HCT116 (cell line): Measurements from ENCODE around the gene SLC30A3. TPM values are rescaled to one million over a fixed set of nuclear protein-coding genes. Genes with fewer than 3 reads are reported as not detected.

ENCODE experiments used
- ATAC-seq: fragments of 200-7000 bp; cut with Tn5 transposase; 2 replicates; pipeline ENCODE4 v1.9.1; 2020; ENCODE audit warnings: mild to moderate bottlenecking, moderate library complexity
- BruUV-seq: library from RNA; stranded (reverse); fragments of 400-500 nt; replicated peaks from 2 replicates; lab custom pipeline; 2021; lab: Mats Ljungman, UMichigan
- CTCF ChIA-PET: fragments of 300-600 bp; sonication (Branson Sonifier 250); formaldehyde crosslinking; loops from one replicate; lab custom pipeline; 2021; ENCODE audit warnings: antibody characterized with exemption; lab: Charles Lee
- POLR2A ChIA-PET: fragments of 300-600, 350-600 bp; sonication (Branson Sonifier 250); formaldehyde crosslinking; loops from one replicate; lab custom pipeline; 2021; ENCODE audit warnings: antibody characterized with exemption; lab: Charles Lee
- RAD21 ChIA-PET, 2 experiments: fragments of 300-600 bp; sonication (Branson Sonifier 250); formaldehyde crosslinking; loops; one replicate each; lab custom pipeline; 2023; ENCODE audit warnings: low total read pairs in 2 of 2; ENCODE audit not compliant: uncharacterized antibody in 2 of 2, unreplicated experiment in 2 of 2, low non-redundant PET in 1 of 2; lab: Charles Lee
- DNase-seq: peaks from one replicate; pipeline ENCODE4 v3.0.0-alpha.2; 2010; ENCODE audit warnings: low read depth, low spot score
- H2AFZ ChIP-seq: fragments of 200-600 bp; shearing (Covaris generic), sonication (generic); 2 replicates; pipeline ENCODE4 v1.6.1; 2017; ENCODE audit warnings: low read depth, mixed run types, mixed read lengths, antibody characterized with exemption, low read length; ENCODE audit not compliant: poor library complexity, severe bottlenecking
- H3K27ac ChIP-seq: 2 replicates; pipeline ENCODE4 v1.5.1; 2012; ENCODE audit warnings: low read depth, low read length
- H3K27me3 ChIP-seq: fragments of 200-600 bp; sonication (generic); 2 replicates; pipeline ENCODE4 v1.6.1; 2016; ENCODE audit warnings: mixed run types, low read length, mixed read lengths; ENCODE audit not compliant: insufficient read depth
- H3K36me3 ChIP-seq, 2 experiments: fragments of 200-500 bp in 1 of 2; fragments of 200-600 bp in 1 of 2; sonication (Bioruptor generic) in 1 of 2; sonication (generic) in 1 of 2; 2 replicates each; pipeline versions ENCODE4 v1.5.1 to v1.6.1; 2014 to 2016; ENCODE audit warnings: low read length in 2 of 2, inconsistent platforms in 1 of 2, mixed read lengths in 1 of 2, mixed run types in 1 of 2; ENCODE audit not compliant: insufficient read depth in 2 of 2, control insufficient read depth in 1 of 2
- H3K4me1 ChIP-seq, 2 experiments: fragments of 200-600 bp in 1 of 2; sonication (generic) in 1 of 2; 2 replicates each; pipeline versions ENCODE4 v1.5.1 to v1.6.1; 2012 to 2017; ENCODE audit warnings: low read length in 2 of 2, inconsistent platforms in 1 of 2, mild to moderate bottlenecking in 1 of 2, mixed read lengths in 1 of 2, mixed run types in 1 of 2, moderate library complexity in 1 of 2; ENCODE audit not compliant: insufficient read depth in 2 of 2, control insufficient read depth in 1 of 2
- H3K4me2 ChIP-seq: fragments of 200-600 bp; sonication (generic); 2 replicates; pipeline ENCODE4 v1.6.1; 2017; ENCODE audit warnings: mixed run types, low read length, mixed read lengths
- H3K4me3 ChIP-seq, 2 experiments: fragments of 200-600 bp in 1 of 2; sonication (generic) in 1 of 2; replicated peaks in 1 of 2; 2 replicates each; pipeline ENCODE4 v1.5.1; 2011 to 2016; ENCODE audit warnings: low read length in 2 of 2, control low read depth in 1 of 2, low read depth in 1 of 2, mild to moderate bottlenecking in 1 of 2, mixed read lengths in 1 of 2, mixed run types in 1 of 2
- H3K79me2 ChIP-seq: fragments of 200-600 bp; sonication (generic); 2 replicates; pipeline ENCODE4 v1.6.1; 2017; ENCODE audit warnings: mild to moderate bottlenecking, mixed run types, low read length, moderate library complexity, mixed read lengths; ENCODE audit not compliant: insufficient read depth
- H3K9ac ChIP-seq: fragments of 200-600 bp; sonication (generic); 2 replicates; pipeline ENCODE4 v1.6.1; 2016; ENCODE audit warnings: low read length, mixed read lengths
- H3K9me2 ChIP-seq: fragments of 200-600 bp; sonication (generic), shearing (Covaris generic); 2 replicates; pipeline ENCODE4 v1.6.1; 2017; ENCODE audit warnings: mixed run types, mild to moderate bottlenecking, moderate library complexity; ENCODE audit not compliant: insufficient read depth
- H3K9me3 ChIP-seq, 2 experiments: fragments of 200-500 bp in 1 of 2; fragments of 200-600 bp in 1 of 2; sonication (Bioruptor generic) in 1 of 2; sonication (generic) in 1 of 2; 2 replicates each; pipeline ENCODE4 v1.6.1; 2014 to 2017; ENCODE audit warnings: low read length in 2 of 2, mixed read lengths in 2 of 2, inconsistent platforms in 1 of 2, low read depth in 1 of 2, mild to moderate bottlenecking in 1 of 2, mixed run types in 1 of 2, moderate library complexity in 1 of 2; ENCODE audit not compliant: control insufficient read depth in 1 of 2, insufficient read depth in 1 of 2
- H4K20me1 ChIP-seq: fragments of 200-600 bp; sonication (generic), shearing (Covaris generic); 2 replicates; pipeline ENCODE4 v1.6.1; 2017; ENCODE audit warnings: mixed run types, mild to moderate bottlenecking, moderate library complexity; ENCODE audit not compliant: insufficient read depth
- CBX3 ChIP-seq: IDR thresholded peaks from 2 replicates; pipeline ENCODE4 v1.6.1; 2012; ENCODE audit warnings: low read depth
- CEBPB ChIP-seq: IDR thresholded peaks from 2 replicates; pipeline ENCODE4 v1.6.1; 2012; ENCODE audit warnings: low read depth
- EGR1 ChIP-seq: IDR thresholded peaks from 2 replicates; pipeline ENCODE4 v1.6.1; 2012; ENCODE audit warnings: low read depth
- EZH2phosphoT487 ChIP-seq: fragments of 200-600 bp; IDR thresholded peaks from 2 replicates; pipeline ENCODE4 v1.6.1; 2018; ENCODE audit warnings: antibody characterized with exemption, borderline replicate concordance
- FOSL1 ChIP-seq: IDR thresholded peaks from 2 replicates; pipeline ENCODE4 v1.6.1; 2012; ENCODE audit warnings: low read depth
- RAD21 ChIP-seq: IDR thresholded peaks from 2 replicates; pipeline ENCODE4 v1.6.1; 2012; ENCODE audit warnings: low read depth, mild to moderate bottlenecking
- SP1 ChIP-seq: IDR thresholded peaks from 2 replicates; pipeline ENCODE4 v1.6.1; 2012; ENCODE audit warnings: low read depth
- SRF ChIP-seq: IDR thresholded peaks from 2 replicates; pipeline ENCODE4 v1.6.1; 2012; ENCODE audit warnings: low read depth
- YY1 ChIP-seq: IDR thresholded peaks from 2 replicates; pipeline ENCODE4 v1.6.1; 2011; ENCODE audit warnings: low read length, low read depth, moderate library complexity, mild to moderate bottlenecking; ENCODE audit not compliant: insufficient replicate concordance; ENCODE audit errors: extremely low read depth
- ZFX ChIP-seq: fragments of 450-650 bp; IDR thresholded peaks from 2 replicates; pipeline ENCODE4 v1.6.1; 2017
- ZNF274 ChIP-seq: fragments of 200-500 bp; sonication (Bioruptor generic); IDR thresholded peaks from 2 replicates; pipeline ENCODE4 v1.6.1; 2014; ENCODE audit warnings: mild to moderate bottlenecking, low read depth, low read length, inconsistent platforms
- intact Hi-C: fragments of 100-400 bp; cut with micrococcal nuclease; formaldehyde crosslinking; loops from 2 replicates; pipeline ENCODE4 v1.10.0; 2022
- total RNA-seq: library from RNA; stranded (reverse); gene quantifications from one replicate; pipeline ENCODE4 v1.2.1, GENCODE V29; 2021; ENCODE audit not compliant: unreplicated experiment
- TF ChIP-seq, protein P1 (sequence below), 3 experiments: fragments of 200-600 bp in 1 of 3; sonication (generic) in 1 of 3; IDR thresholded peaks in 2 of 3; conservative IDR thresholded peaks in 1 of 3; 2 replicates each; pipeline ENCODE4 v1.5.1; 2012 to 2017; ENCODE audit warnings: low read depth in 2 of 3, low read length in 2 of 3, antibody characterized with exemption in 1 of 3, borderline replicate concordance in 1 of 3, control low read depth in 1 of 3, mild to moderate bottlenecking in 1 of 3, mixed read lengths in 1 of 3, mixed run types in 1 of 3, moderate library complexity in 1 of 3; ENCODE audit not compliant: insufficient read depth in 1 of 3

The SLC30A3 gene
- total RNA-seq, 1 experiment from 2014 or later, result 20.5 TPM

DNA sequence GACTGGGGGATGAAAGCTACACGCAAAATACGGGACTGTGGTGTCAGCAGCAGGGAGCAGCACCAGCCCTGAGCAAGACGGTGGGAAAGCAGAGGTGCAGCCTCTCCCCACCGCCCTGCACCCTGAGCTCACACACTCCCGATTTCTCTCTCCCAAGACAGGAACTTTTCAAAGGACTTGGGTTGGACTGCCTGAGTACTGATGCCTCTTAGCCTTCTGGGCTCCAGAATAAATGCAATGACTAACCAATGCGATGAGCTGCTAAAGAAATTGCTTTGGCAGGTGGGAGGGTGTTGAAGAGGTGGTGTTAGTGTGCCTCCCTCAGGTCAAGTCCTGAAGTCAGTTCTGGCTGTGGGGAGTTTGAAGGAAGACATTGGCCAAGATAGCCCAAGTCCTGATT is 29.0 kb upstream of the SLC30A3 start:
- no peaks in the 10 kb centered on the region for H4K20me1 ChIP-seq
- ChIA-PET CTCF (interaction anchor here (0.9 to 3.9 kb wide), 10 partner anchors 11 to 446 kb away, joined by 3 to 50 read pairs (median 4); partner anchors contain the start of genes KHK, SLC30A3 and TRIM54), POLR2A (interaction anchor here (0.9 to 1.9 kb wide), 4 partner anchors 11 to 209 kb away, joined by 4 to 10 read pairs (median 6); partner anchors contain the start of gene SLC30A3), RAD21 (interaction anchor here in 1 of 2 experiments (1.3 kb wide), 1 partner anchor 330 kb away, joined by 3 read pairs; no protein-coding TSS in a partner anchor)
- H3K36me3 ChIP-seq, result no peaks in the 10 kb centered on the region
- no peaks in the 10 kb centered on the region for H3K27me3 ChIP-seq
- intact Hi-C loops, result no loop called here
- H2AFZ ChIP-seq, result no peak overlapping the region
- H3K79me2 ChIP-seq, result no peaks in the 10 kb centered on the region
- H3K9me2 ChIP-seq, result no peaks in the 10 kb centered on the region
- no peak overlapping the region for H3K27ac ChIP-seq
- peaks cover 21 to 23% of the 10 kb centered on the region in 2 experiments for H3K4me1 ChIP-seq
- no peak overlapping the region for H3K9ac ChIP-seq
- peak; percentile 67; the same call in 1 of the 2 replicates for ATAC-seq
- no TSS peak for BruUV-seq
- no peak for DNase-seq
- TF ChIP-seq RAD21 (peak; percentile 56), EGR1 (no peak)
- TF ChIP-seq, protein P1, sequence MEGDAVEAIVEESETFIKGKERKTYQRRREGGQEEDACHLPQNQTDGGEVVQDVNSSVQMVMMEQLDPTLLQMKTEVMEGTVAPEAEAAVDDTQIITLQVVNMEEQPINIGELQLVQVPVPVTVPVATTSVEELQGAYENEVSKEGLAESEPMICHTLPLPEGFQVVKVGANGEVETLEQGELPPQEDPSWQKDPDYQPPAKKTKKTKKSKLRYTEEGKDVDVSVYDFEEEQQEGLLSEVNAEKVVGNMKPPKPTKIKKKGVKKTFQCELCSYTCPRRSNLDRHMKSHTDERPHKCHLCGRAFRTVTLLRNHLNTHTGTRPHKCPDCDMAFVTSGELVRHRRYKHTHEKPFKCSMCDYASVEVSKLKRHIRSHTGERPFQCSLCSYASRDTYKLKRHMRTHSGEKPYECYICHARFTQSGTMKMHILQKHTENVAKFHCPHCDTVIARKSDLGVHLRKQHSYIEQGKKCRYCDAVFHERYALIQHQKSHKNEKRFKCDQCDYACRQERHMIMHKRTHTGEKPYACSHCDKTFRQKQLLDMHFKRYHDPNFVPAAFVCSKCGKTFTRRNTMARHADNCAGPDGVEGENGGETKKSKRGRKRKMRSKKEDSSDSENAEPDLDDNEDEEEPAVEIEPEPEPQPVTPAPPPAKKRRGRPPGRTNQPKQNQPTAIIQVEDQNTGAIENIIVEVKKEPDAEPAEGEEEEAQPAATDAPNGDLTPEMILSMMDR (IDR thresholded peaks at IDR 0.05 in 2 of 3, conservative IDR thresholded peaks at IDR 0.05 in 1 of 3; ENCODE audit: borderline replicate concordance in 1 of 3, insufficient read depth in 1 of 3, low read depth in 2 of 3, low read length in 2 of 3), result peak; percentile 17 to 37 (median 25); a peak in 4 of 6 replicates
- no peak overlapping the region for H3K4me2 ChIP-seq
- H3K9me3 ChIP-seq, result no peaks in the 10 kb centered on the region
- no peak overlapping the region for H3K4me3 ChIP-seq

DNA sequence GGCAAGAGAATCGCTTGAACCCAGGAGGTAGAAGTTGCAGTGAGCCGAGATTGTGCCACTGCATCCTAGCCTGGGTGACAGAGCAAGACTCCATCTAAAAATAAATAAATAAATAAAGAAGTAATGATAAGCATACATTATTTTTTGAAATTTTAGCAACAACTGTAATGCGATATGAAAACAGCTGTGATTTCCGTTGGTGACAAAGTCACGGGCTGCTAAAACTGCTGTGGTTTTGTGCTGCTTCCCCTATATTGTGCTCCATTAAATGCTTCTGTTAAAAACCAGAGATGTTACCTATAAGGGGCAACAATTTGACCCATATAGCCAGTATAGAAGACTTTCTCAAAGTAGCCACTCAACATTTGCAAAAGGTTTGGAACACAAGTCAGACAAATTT is 27.7 kb upstream of the SLC30A3 start:
- Histone ChIP-seq H3K9me2 (no peaks in the 10 kb centered on the region), H3K4me1 (peaks cover 21 to 23% of the 10 kb centered on the region in 2 experiments), H3K4me3 (no peak overlapping the region), H3K4me2 (no peak overlapping the region), H3K27ac (no peak overlapping the region), H3K9ac (no peak overlapping the region), H3K36me3 (no peaks in the 10 kb centered on the region), H3K79me2 (no peaks in the 10 kb centered on the region), H3K9me3 (no peaks in the 10 kb centered on the region), H3K27me3 (no peaks in the 10 kb centered on the region), H2AFZ (no peak overlapping the region), H4K20me1 (no peaks in the 10 kb centered on the region)
- CTCF ChIA-PET, result interaction anchor here (1.1 to 3.9 kb wide), 3 partner anchors 10 to 13 kb away, joined by 3 to 50 read pairs (median 39); partner anchors contain the start of gene TRIM54
- DNase-seq (no peak), ATAC-seq (no peak)
- intact Hi-C loops, result no loop called here
- POLR2A ChIA-PET, result no interaction called here
- no TSS peak for BruUV-seq
- RAD21 ChIA-PET, result no interaction called here
- TF ChIP-seq ZFX (no peak), EGR1 (no peak), SP1 (no peak), EZH2phosphoT487 (no peak), YY1 (no peak), SRF (no peak), ZNF274 (no peak), FOSL1 (no peak), CBX3 (no peak), CEBPB (no peak), RAD21 (no peak)
- TF ChIP-seq, protein P1 (IDR thresholded peaks at IDR 0.05 in 2 of 3, conservative IDR thresholded peaks at IDR 0.05 in 1 of 3; ENCODE audit: borderline replicate concordance in 1 of 3, insufficient read depth in 1 of 3, low read depth in 2 of 3, low read length in 2 of 3), result no peak
